Measurements from ENCODE around the gene RASGRP4. TPM values are rescaled to one million over a fixed set of nuclear protein-coding genes. Genes with fewer than 3 reads are reported as not detected.
"Not testable (repeated sequence)": the region's sequence is repeated elsewhere in the genome, so short reads cannot be mapped to it uniquely, and the experiment has no call there.

The RASGRP4 gene
- total RNA-seq = 1 to 10 TPM; 2.3 to 8.3 TPM

GRCh38 chr19:38425810-38426466 is at the start of gene RASGRP4:
Gene RASGRP4 (minus strand): TSS chr19:38426219. CDS start chr19:38426091, 128 bp downstream.
- Mint-ChIP-seq H3K36me3 (no peaks in the 10 kb centered on the region), H3K27ac (peak within 1 kb of the TSS; percentile 83 to 86), H3K9me3 (no peaks in the 10 kb centered on the region)
- ATAC-seq = peak; percentile 12 to 17
- peak in 1 of 2 donors; percentile 30 for DNase-seq (ENCODE audit: low spot score in 2 of 2)

GRCh38 chr19:38475176-38475575 is 49.2 kb upstream of the RASGRP4 start:
- ATAC-seq = no peak
- DNase-seq (ENCODE audit: low spot score in 2 of 2) = no peak
- H3K27ac Mint-ChIP-seq = no peak overlapping the region
- no peaks in the 10 kb centered on the region for H3K9me3 Mint-ChIP-seq
- H3K36me3 Mint-ChIP-seq = no peaks in the 10 kb centered on the region

- no peak for ATAC-seq
- no peak overlapping the region for H3K27ac Mint-ChIP-seq
Measured at GRCh38 chr19:38473201-38473600, 47.2 kb upstream of the RASGRP4 start.

DNA sequence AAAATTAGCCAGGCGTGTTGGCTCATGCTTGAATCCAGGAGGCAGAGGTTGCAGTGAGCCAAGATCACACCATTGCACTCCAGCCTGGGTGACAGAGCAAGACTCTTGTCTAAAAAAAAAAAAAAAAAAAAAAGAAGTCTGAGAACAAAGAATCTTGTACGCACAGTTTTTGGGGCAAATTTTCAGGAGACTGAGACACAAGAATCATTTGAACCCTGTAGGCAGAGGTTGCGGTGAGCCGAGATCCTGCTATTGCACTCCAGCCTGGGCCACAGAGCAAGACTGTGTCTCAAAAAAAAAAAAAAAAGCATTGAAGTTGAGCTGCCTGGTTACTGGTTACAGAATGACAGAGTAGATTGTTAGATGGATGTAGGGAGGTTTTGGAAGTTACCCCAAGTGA is 46.7 kb upstream of the RASGRP4 start:
- ATAC-seq; DNase-seq (ENCODE audit: low spot score in 2 of 2); H3K36me3 Mint-ChIP-seq; H3K9me3 Mint-ChIP-seq; H3K27ac Mint-ChIP-seq: not testable (repeated sequence)

More at GRCh38 chr19:38473201-38473600, 47.2 kb upstream of the RASGRP4 start:
- Mint-ChIP-seq H3K36me3 (no peaks in the 10 kb centered on the region), H3K9me3 (no peaks in the 10 kb centered on the region)
- DNase-seq (ENCODE audit: low spot score in 2 of 2) = no peak

DNA sequence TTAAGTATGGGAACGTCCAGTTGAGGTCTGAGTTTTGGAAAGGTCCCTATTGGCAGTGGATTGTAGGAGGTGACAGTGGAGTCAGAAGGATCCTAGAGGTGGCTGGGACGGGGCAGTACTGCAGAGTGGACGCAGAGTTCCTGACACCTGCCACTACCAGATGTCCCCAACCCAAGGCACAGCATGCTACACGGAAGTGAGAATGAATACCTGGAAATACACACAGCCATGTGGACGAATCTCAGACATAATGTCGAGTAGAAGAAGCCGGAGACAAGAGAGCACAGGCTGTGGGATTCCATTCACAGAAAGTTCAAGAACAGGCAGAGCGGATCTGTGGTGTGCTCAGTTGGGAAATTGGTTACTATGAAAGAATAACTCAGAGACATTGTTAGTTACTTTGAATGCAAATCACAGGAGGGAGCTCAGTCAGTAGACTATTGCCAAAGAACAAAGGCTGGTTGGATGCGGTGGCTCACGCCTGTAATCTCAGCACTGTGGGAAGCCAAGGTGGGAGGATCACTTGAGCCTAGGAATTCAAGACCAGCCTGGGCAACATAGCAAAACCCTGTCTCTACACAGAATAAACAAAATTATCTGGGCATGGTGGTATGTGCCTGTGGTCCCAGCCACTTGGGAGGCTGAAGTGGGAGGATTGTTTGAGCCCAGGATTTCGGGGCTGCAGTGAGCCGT is 44.9 kb upstream of the RASGRP4 start:
- no peak for DNase-seq (ENCODE audit: low spot score in 2 of 2)
- no peak overlapping the region for H3K27ac Mint-ChIP-seq
- no peaks in the 10 kb centered on the region for H3K9me3 Mint-ChIP-seq
- no peak for ATAC-seq
- H3K36me3 Mint-ChIP-seq = no peaks in the 10 kb centered on the region

- H3K27ac Mint-ChIP-seq = peak overlapping the region in 1 of 2 donors; percentile 32
- DNase-seq (ENCODE audit: low spot score in 2 of 2) (no peak), ATAC-seq (no peak)
- H3K36me3 Mint-ChIP-seq = no peaks in the 10 kb centered on the region
- H3K9me3 Mint-ChIP-seq = no peaks in the 10 kb centered on the region
Measured at GRCh38 chr19:38469151-38469550, 43.1 kb upstream of the RASGRP4 start.

GRCh38 chr19:38467541-38468525 is 41.8 kb upstream of the RASGRP4 start:
- Mint-ChIP-seq H3K27ac (no peak overlapping the region), H3K9me3 (no peaks in the 10 kb centered on the region), H3K36me3 (no peaks in the 10 kb centered on the region)
- DNase-seq (ENCODE audit: low spot score in 2 of 2) = no peak
- ATAC-seq = no peak

DNA sequence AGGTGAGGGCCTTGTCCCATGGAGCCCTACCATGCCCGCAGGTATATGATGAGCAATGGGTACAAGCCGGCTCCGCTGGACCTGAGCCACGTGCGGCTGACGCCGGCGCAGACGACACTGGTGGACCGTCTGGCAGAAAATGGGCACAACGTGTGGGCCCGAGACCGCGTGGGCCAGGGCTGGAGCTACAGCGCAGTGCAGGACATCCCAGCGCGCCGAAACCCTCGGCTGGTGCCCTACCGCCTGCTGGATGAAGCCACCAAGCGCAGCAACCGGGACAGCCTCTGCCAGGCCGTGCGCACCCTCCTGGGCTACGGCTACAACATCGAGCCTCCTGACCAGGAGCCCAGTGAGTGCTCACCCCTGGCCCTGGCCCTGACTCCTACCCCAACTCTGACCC is 40.0 kb upstream of the RASGRP4 start:
- ATAC-seq = no peak
- Mint-ChIP-seq H3K27ac (no peak overlapping the region), H3K9me3 (no peaks in the 10 kb centered on the region), H3K36me3 (no peaks in the 10 kb centered on the region)
- DNase-seq (ENCODE audit: low spot score in 2 of 2) = no peak

DNA sequence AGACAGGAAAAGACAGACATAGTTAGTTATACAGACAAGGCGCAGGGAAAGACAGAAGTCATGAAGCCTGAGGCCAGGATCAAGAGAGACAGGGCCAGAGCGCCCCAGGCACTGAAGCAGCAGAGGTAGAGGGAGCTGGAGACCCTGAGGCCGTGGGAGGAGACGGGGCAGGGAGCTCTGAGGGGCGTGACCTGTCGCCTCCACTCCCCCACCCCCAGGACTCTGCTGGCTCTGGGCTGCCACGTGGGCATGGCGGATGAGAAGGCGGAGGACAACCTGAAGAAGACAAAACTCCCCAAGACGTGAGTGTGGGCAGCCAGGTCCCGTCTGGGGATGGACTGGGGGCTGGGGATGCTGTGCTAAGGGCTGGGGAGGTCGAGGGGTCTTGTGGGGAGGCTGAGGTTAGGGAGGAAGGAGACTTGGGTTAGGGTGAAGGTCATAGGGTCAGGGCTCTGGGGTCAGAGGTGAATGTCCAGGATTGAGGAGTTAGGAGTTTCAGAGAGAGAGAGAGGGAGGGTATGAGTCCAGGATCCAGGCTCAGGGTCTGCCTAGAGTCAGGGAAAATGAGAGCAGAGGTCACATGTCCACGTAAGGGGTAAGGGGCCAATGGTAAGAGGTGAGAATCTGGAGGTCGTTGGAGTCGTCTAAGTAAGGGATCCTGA is 38.5 kb upstream of the RASGRP4 start:
- DNase-seq (ENCODE audit: low spot score in 2 of 2) = no peak
- Mint-ChIP-seq H3K9me3 (no peaks in the 10 kb centered on the region), H3K27ac (no peak overlapping the region), H3K36me3 (no peaks in the 10 kb centered on the region)
- no peak for ATAC-seq

DNA sequence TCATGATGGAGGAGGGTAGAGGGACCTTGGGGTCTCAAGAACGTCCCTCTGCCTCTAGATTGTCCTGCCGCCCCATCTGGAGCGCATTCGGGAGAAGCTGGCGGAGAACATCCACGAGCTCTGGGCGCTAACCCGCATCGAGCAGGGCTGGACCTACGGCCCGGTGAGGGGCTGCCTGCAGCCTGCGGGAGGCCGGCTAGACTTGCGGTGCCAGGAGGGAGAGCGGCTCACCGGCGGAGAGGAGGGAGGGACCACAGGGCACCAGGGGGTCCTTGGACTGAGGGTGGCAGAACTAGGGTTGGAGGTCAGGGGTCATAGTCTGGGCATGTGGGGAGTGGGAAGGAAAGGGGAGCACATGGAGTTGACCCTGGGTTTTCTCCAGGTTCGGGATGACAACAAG is 37.3 kb upstream of the RASGRP4 start:
- H3K9me3 Mint-ChIP-seq = no peaks in the 10 kb centered on the region
- H3K27ac Mint-ChIP-seq = no peak overlapping the region
- ATAC-seq (no peak), DNase-seq (ENCODE audit: low spot score in 2 of 2) (no peak)
- H3K36me3 Mint-ChIP-seq = no peaks in the 10 kb centered on the region

DNA sequence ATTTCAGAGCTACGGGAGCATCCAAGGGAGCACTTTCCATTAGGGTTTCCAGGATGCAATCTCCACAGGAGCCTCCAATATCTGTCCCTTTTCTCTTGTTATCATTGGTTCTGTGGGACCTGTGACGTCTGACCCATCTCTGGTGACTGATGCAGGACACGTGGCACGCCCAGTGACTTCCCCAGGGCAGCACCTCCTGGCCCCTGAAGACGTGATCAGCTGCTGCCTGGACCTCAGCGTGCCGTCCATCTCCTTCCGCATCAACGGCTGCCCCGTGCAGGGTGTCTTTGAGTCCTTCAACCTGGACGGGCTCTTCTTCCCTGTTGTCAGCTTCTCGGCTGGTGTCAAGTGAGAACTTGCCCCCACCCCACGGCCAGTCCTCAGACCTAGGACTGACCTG is 33.0 kb upstream of the RASGRP4 start:
- DNase-seq (ENCODE audit: low spot score in 2 of 2) (no peak), ATAC-seq (no peak)
- H3K36me3 Mint-ChIP-seq = no peaks in the 10 kb centered on the region
- H3K27ac Mint-ChIP-seq = no peak overlapping the region
- no peaks in the 10 kb centered on the region for H3K9me3 Mint-ChIP-seq

- DNase-seq (ENCODE audit: low spot score in 2 of 2) (no peak), ATAC-seq (no peak)
- H3K9me3 Mint-ChIP-seq = peaks cover 0 to 4% of the 10 kb centered on the region in 2 donors
- H3K36me3 Mint-ChIP-seq = no peaks in the 10 kb centered on the region
- no peak overlapping the region for H3K27ac Mint-ChIP-seq
Measured at GRCh38 chr19:38457690-38458405, 31.8 kb upstream of the RASGRP4 start.

DNA sequence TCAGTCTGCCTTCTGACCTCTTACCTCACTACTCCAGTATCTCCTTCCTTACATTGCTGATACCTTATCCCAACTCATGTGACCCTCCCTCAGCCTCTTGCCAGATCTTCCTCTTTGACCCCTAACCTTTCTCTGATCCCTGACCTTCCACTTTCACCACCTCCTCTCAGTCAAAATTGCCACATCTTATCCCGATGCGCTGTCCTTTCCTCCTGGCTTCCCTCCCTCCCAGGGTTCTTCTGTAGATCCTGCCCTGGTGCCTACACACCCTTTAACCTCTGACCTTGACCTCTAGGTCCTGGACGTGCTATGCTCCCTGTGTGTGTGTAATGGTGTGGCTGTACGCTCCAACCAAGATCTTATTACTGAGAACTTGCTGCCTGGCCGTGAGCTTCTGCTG is 31.2 kb upstream of the RASGRP4 start:
- no peak overlapping the region for H3K27ac Mint-ChIP-seq
- peaks cover 0 to 4% of the 10 kb centered on the region in 2 donors for H3K9me3 Mint-ChIP-seq
- ATAC-seq (no peak), DNase-seq (ENCODE audit: low spot score in 2 of 2) (no peak)
- H3K36me3 Mint-ChIP-seq = no peaks in the 10 kb centered on the region

DNA sequence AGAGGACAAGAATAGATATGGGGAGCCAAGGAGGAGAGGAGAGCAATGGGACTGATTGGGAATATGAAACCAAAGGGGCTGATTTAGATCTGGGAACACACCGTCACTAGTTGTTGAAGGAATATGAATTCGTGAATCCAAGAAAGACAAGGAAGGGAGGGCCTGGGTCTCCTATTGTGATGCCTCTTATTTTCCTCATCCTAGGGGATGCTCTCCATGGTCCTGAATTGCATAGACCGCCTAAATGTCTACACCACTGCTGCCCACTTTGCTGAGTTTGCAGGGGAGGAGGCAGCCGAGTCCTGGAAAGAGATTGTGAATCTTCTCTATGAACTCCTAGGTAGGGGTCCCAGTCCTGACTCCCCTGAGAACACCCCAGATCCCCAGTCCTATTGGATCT is 29.0 kb upstream of the RASGRP4 start:
- no peak for DNase-seq (ENCODE audit: low spot score in 2 of 2)
- Mint-ChIP-seq H3K27ac (no peak overlapping the region), H3K36me3 (no peaks in the 10 kb centered on the region)

DNA sequence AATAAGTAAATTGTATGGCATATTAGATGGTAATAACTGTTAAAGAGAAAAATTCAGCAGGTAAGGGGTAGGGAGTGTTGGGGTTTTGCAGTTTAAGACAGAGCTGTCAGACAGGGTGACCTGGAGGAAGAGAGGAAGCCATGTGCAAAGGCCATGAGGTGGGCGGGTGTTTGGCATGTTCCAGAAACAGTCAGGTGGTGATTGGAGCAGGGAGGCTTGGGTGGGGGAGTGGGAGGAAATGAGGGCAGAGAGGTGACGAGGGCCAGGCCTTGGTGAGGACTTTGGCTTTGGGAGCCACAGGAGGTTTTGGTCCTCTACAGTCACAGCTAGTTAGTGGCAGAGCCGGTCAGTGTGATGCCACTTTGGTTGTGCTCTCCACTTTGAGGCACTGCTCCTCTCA is 27.6 kb upstream of the RASGRP4 start:
- no peaks in the 10 kb centered on the region for H3K36me3 Mint-ChIP-seq
- ATAC-seq (peak in 1 of 2 donors; percentile 18), DNase-seq (ENCODE audit: low spot score in 2 of 2) (no peak)
- peaks cover 0 to 4% of the 10 kb centered on the region in 2 donors for H3K9me3 Mint-ChIP-seq
- no peak overlapping the region for H3K27ac Mint-ChIP-seq

More for the DNA sequence above, 29.0 kb upstream of the RASGRP4 start:
- H3K9me3 Mint-ChIP-seq = peaks cover 0 to 4% of the 10 kb centered on the region in 2 donors
- ATAC-seq = no peak

Data from activated naive CD4-positive, alpha-beta T cell treated with anti-CD3 and anti-CD28 coated beads, Interleukin-2, amount 50 U/mL, for 72 hours (primary cell).